GM19099 (cell line): ENCODE results near the gene DNAJC18.

ENCODE experiments used
- POLR2A ChIP-seq: IDR thresholded peaks from 3 replicates; pipeline ENCODE4 v1.6.1; 2011; ENCODE audit warnings: low read depth; ENCODE audit not compliant: insufficient read length; ENCODE audit errors: extremely low read depth

The DNAJC18 gene

DNA sequence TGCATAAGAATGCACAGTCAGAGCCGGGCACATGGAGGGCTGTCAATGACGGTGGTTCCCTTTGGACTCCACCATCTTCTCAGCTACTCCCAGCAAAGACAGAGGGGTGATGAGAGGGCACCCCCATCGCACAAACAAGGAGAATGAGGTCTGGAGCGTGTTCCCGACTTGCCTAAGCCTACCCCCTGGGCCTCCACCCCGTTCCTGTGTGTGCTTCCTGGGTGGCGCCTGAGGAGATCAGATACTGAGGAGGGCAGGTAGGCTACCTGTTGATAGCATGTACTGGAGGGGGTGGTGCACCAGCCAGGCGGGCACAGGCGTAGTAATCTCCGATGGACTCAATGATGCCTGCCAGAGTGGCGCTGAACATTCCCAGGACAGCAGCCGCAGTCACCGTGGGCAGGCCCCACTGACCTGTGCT, 60.4 kb downstream of the DNAJC18 start:
- TF ChIP-seq POLR2A = no peak

DNA sequence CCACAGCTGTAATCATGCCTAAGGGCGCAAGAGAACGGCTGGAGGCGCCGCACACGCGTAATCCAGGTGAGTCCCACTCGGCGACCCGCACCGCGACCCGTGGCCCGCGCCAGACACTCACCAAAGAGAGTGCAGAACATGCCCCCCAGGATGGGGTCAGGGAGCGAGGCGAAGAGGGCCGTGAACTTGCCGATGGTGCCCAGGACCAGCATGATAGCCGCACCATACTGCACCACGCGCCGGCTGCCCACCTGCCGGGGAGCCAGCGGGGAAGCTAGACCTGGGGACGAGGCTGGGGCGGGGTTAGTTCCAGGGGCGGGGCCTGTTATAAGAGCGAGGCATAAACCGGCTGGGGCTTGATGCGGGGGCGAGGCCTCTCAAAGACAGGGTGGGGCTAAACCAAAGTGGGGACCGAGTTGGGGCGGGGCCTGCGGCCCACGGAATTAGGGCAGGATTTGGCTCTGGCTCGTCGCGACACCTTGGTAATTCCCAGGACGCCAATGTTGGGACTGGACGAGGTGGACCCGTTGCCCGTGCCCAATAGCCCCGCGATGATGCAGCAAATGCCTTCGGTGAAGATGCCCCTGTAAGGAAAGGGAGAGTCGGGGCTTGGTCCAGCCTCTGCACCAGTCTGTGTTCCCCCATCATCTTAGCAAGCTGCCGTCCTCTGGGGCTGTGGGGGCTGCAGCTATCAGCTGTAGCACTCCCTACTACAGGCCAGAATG, 61.1 kb downstream of the DNAJC18 start:
- TF ChIP-seq POLR2A = no peak

DNA sequence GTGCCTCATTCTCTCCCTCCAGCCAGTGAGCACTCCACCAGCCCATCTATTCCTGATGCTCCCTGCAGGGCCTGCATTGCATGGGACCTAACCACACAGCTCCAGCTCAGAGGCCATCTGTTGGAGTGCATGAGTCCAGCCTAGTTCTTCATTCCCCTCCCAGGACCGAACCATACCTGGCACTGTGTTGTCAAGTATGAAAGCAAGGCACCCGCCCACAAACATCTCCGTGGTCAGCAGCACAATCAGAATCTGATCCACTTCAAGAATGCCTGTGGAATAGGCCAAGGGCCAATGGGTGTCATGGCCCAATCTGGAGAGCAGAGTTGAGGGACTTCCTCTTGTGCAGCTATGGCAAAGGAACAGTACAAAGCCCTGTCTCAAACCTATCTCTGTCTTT, 62.1 kb downstream of the DNAJC18 start:
- TF ChIP-seq POLR2A = no peak

DNA sequence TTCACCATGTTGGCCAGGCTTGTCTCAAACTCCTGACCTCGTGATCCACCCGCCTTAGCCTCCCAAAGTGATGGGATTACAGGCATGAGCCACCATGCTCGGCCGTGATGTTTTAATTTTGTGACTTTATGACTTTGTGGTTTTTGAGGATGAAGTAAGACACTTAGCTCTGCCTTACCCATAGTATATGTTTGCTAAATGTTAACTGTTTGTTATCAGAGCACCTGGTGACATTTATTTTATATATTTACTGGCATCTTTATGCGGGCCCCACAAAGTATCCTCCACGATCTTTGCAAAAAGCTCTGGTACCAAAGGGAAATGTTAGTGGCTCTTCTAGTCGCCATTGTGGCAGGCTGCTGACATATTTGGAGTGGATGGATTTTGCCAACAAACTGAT, 63.0 kb downstream of the DNAJC18 start:
- TF ChIP-seq POLR2A = no peak

DNA sequence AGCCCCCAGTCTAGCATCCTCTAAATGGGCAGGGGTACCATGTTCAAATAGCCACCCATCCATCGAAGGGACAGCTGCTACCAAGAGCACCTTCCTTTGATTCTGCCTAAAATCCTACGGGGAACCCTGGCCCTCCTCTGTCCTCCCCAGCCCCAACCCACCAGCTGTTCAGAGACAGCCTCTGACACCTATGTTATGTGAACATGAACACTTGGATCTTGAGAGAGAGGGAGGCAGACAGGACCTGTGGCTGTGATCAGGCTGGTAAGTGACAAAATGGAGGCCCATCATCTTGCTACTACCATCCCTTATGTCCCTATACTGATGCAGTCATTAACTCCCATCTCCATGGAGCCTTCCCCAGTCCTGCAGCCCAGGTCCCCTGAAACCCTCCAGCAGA, 64.4 kb downstream of the DNAJC18 start:
- TF ChIP-seq POLR2A = no peak

DNA sequence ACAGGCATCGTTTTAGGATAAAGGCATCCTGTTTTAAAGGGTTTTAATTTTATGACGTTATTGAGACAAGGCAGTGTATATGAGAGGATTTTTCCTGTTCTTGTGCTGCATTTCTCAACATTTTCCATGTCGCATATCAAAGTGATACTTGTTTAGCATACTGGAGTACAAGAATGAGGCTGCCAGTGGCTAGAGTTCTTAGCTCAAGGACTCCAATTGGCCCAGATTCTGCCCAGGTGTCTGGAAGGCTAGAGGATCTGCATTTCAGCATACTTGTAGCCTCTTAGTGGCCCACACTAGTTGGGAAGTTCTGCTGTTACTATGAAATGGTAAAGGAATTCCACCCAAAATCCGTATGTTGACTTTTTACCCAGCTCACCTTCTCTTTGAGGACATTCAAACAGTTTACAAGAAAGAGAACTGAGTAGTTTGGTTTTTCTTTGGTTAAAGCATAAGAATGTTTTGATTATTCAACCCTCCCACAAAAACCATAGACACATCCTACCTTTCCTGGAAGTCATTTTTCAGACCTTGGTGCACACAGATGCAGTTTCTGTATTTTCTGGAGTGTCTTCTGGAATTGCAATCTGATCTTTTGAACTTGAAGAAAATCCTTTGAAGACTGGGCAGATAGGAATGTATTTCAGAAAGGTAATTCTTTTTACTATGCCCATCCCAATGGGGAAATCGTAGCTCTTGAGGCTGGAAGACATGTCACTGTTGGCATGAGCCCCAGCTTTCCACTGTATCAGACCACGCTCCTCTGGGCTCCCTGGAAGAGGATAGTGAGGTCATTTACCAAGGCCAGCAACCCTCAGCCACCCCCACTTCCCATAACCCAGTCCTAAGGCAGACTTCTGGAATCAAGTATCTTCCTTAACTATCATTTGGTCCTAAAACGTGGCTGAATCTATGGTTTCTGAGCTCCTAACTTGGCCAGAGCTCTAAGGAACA, 67.6 kb downstream of the DNAJC18 start:
- no peak for TF ChIP-seq POLR2A

DNA sequence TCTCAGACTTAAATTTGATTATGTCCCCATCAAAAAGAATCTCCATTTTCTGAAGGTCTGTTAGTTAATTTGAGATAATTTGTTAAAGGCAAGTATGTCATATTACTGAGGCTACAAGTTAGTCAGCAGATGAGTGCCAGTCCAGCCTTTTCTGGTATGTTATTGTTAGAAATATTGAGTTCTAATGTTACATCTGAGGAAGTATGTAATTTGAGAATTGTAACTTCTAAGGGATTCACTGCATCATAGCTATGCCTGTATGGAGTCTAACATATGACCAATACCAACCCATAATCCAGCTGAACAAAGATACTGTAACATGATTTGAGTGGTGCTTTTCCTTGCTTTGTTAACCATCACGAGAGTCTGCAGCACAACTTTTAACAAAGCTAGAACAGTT, 70.1 kb downstream of the DNAJC18 start:
- TF ChIP-seq POLR2A = no peak

DNA sequence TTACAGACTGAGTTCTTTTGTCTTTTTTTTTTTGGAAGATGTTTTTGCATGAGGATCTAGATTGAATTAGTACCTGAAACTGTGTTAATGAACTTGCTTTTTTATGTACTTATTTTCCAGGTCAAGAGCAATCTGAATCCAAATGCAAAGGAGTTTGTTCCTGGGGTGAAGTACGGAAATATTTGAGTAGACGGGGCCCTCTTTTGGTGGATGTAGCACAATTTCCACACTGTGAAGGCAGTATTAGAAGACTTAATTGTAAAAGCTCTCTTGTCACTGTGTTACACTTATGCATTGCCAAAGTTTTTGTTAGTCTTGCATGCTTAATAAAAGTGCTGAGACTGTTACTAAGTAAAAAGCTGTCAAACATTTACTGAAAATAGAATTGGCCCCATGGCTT, 70.7 kb downstream of the DNAJC18 start:
- TF ChIP-seq POLR2A = no peak

DNA sequence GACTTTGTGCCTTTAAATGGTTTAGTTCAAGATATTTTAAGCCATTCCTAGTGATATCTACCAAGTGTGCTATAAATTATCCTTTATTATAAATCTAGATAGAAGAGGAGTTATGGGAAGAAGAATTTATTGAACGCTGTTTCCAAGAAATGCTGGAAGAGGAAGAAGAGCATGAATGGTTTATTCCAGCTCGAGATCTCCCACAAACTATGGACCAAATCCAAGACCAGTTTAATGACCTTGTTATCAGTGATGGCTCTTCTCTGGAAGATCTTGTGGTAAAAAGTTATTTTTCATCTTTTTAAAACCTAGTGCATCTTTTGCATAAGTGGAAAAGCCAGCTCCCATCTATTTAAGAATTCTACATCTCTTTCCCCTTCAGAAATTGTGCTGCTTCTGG, 74.9 kb downstream of the DNAJC18 start:
- no peak for TF ChIP-seq POLR2A

DNA sequence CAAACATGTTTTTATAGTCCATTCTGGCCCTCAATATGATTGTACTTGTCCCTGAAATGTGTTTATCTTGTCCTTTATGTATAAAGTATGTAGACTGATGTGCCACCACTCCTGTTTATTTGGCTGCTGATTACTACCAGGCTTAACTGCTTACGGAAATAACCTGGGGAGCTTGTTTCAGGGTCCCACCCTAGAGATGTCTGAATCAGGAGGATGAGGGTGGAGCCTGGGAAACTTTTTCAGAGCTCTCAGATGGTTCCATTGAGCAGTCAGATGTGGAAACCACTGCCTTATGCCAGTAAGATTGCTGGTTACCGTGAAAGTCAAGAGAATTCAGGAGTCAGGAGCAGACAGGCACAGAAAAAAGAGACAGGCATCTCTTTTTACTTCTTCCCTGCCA, 75.4 kb downstream of the DNAJC18 start:
- TF ChIP-seq POLR2A = no peak

DNA sequence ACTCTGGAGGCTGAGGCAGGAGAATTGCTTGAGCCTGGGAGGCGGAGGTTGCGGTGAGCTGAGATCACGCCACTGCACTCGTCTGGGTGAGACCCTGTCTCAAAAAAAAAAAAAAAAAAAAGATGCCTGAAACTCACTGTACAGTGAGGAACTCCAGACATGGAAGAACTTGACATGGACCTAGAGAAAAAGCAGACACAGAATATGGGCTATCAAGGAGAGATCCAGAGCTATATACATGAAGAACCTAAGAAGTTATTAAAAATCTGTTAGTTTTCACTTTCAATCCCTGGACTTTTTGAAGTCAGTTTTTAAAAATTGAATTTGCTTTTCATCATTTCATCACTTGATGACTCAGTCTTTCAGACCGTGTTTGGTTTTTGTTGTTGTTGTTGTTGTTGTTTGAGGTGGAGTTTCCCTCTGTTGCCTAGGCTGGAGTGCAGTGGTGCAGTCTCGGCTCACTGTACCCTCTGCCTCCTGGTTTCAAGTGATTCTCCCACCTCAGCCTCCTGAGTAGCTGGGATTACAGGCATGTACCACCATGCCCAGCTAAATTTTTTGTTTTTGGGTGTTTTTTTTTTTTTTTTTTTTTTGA, 77.4 kb downstream of the DNAJC18 start:
- no peak for TF ChIP-seq POLR2A

DNA sequence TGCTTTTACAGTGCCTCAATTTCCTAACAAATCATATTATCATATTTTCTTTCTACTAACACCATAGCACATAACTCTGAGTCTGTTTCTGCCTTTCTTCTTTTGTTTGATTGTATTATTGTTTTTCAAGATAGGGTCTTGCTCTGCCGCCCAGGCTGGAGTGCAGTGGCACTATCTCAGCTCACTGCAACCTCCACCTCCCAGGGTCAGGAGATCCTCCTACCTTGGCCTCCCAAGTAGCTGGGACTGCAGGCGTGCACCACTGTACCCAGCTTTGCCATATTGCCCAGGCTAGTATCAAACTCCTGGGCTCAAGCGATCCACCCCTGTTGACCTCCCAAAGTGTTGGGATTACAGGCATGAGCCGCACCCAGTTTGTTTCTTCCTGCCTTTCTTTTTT, 78.9 kb downstream of the DNAJC18 start:
- TF ChIP-seq POLR2A = no peak
